Mesendoderm (in vitro differentiated cells): ENCODE data around the gene PEAR1.
A peak's percentile ranks its signal among the peaks of the same experiment; 100 is the strongest.

Experiments
- DNase-seq: peaks from one replicate; pipeline ENCODE4 v3.0.0; 2013
- H2AK5ac ChIP-seq: 2 replicates; pipeline ENCODE4 v1.6.1; 2013; ENCODE audit warnings: low read length, inconsistent platforms
- H2BK120ac ChIP-seq: 2 replicates; pipeline ENCODE4 v1.6.1; 2013; ENCODE audit warnings: low read depth, mild to moderate bottlenecking, low read length, moderate library complexity, mixed read lengths
- H2BK15ac ChIP-seq: replicated peaks from 2 replicates; pipeline ENCODE4 v1.6.1; 2013; ENCODE audit warnings: low read depth, mild to moderate bottlenecking, moderate library complexity
- H2BK5ac ChIP-seq: 2 replicates; pipeline ENCODE4 v1.6.1; 2013; ENCODE audit warnings: low read length, inconsistent platforms
- H3K18ac ChIP-seq: 2 replicates; pipeline ENCODE4 v1.6.1; 2013; ENCODE audit warnings: mild to moderate bottlenecking, low read length, mixed read lengths
- H3K23ac ChIP-seq: one replicate; pipeline ENCODE4 v1.6.1; 2013; ENCODE audit warnings: low read length
- H3K27ac ChIP-seq: 2 replicates; pipeline ENCODE4 v1.5.1; 2013; ENCODE audit warnings: low read depth, mild to moderate bottlenecking, inconsistent platforms, low read length, moderate library complexity
- H3K27me3 ChIP-seq: 2 replicates; pipeline ENCODE4 v1.6.1; 2013; ENCODE audit warnings: low read length, control low read depth, mild to moderate bottlenecking, inconsistent platforms; ENCODE audit not compliant: insufficient read depth, poor library complexity
- H3K36me3 ChIP-seq: 2 replicates; pipeline ENCODE4 v1.6.1; 2013; ENCODE audit warnings: low read length, inconsistent platforms; ENCODE audit not compliant: control insufficient read depth, insufficient read depth
- H3K4ac ChIP-seq: one replicate; pipeline ENCODE4 v1.6.1; 2013; ENCODE audit warnings: low read depth, mild to moderate bottlenecking, low read length, moderate library complexity
- H3K4me1 ChIP-seq: 2 replicates; pipeline ENCODE4 v1.6.1; 2013; ENCODE audit warnings: low read depth, low read length, inconsistent platforms; ENCODE audit not compliant: control insufficient read depth
- H3K4me2 ChIP-seq: 2 replicates; pipeline ENCODE4 v1.6.1; 2013; ENCODE audit warnings: low read length
- H3K4me3 ChIP-seq: 2 replicates; pipeline ENCODE4 v1.5.1; 2013; ENCODE audit warnings: mild to moderate bottlenecking, low read length
- H3K56ac ChIP-seq: one replicate; pipeline ENCODE4 v1.6.1; 2013; ENCODE audit warnings: low read length
- H3K79me1 ChIP-seq: 2 replicates; pipeline ENCODE4 v1.6.1; 2013; ENCODE audit warnings: low read length, inconsistent platforms
- H3K79me2 ChIP-seq: 2 replicates; pipeline ENCODE4 v1.6.1; 2013; ENCODE audit warnings: mild to moderate bottlenecking, low read length; ENCODE audit not compliant: control insufficient read depth, insufficient read depth
- H3K9ac ChIP-seq: 2 replicates; pipeline ENCODE4 v1.6.1; 2013; ENCODE audit warnings: low read length, inconsistent platforms
- H4K5ac ChIP-seq: one replicate; pipeline ENCODE4 v1.6.1; 2013; ENCODE audit warnings: low read length
- H4K8ac ChIP-seq: one replicate; pipeline ENCODE4 v1.6.1; 2013; ENCODE audit warnings: low read depth, mild to moderate bottlenecking, control low read depth, low read length, moderate library complexity
- WGBS: extraction: QIAGEN DNeasy Blood & Tissue Kit; methylation state at CpG from one replicate; pipeline ENCODE4 v1.1.7; 2013; ENCODE audit warnings: low lambda C conversion rate, missing lambda C conversion rate; ENCODE audit not compliant: insufficient coverage; ENCODE audit errors: extremely low coverage; 5-methylcytosine and 5-hydroxymethylcytosine counted together

Gene PEAR1

GRCh38 chr1:156886583-156887281, 6.8 kb upstream of the PEAR1 start:
- DNase-seq: no peak
- H2BK120ac ChIP-seq: no peak overlapping the region
- H3K4me1 ChIP-seq: peaks cover 2% of the 10 kb centered on the region
- H2AK5ac ChIP-seq: no peak overlapping the region
- no peak overlapping the region for H3K4me3 ChIP-seq
- H4K8ac ChIP-seq: no peak overlapping the region
- no peak overlapping the region for H3K18ac ChIP-seq
- H3K36me3 ChIP-seq: no peaks in the 10 kb centered on the region
- no peak overlapping the region for H3K4me2 ChIP-seq
- H3K23ac ChIP-seq: no peak overlapping the region
- H2BK15ac ChIP-seq: no peak overlapping the region
- no CpG with 5 or more reads among the region's 6 CpGs for WGBS
- H4K5ac ChIP-seq: no peak overlapping the region
- H3K79me2 ChIP-seq: no peaks in the 10 kb centered on the region
- H3K4ac ChIP-seq: no peak overlapping the region
- H3K9ac ChIP-seq: no peak overlapping the region
- no peak overlapping the region for H3K27ac ChIP-seq
- no peak overlapping the region for H2BK5ac ChIP-seq
- peak overlapping the region; percentile 19 for H3K56ac ChIP-seq
- H3K27me3 ChIP-seq: no peaks in the 10 kb centered on the region
- H3K79me1 ChIP-seq: no peaks in the 10 kb centered on the region

GRCh38 chr1:156887317-156887716, 6.2 kb upstream of the PEAR1 start:
- Histone ChIP-seq H3K4me2 (peak overlapping the region; percentile 34), H3K23ac (no peak overlapping the region), H3K9ac (peak overlapping the region; percentile 35), H3K79me2 (no peaks in the 10 kb centered on the region), H3K4me1 (peaks cover 2% of the 10 kb centered on the region), H2BK15ac (no peak overlapping the region), H2AK5ac (no peak overlapping the region), H3K4me3 (no peak overlapping the region), H3K27ac (no peak overlapping the region), H2BK5ac (no peak overlapping the region), H3K56ac (peak overlapping the region; percentile 51), H3K36me3 (no peaks in the 10 kb centered on the region), H4K8ac (no peak overlapping the region), H2BK120ac (no peak overlapping the region), H3K27me3 (no peaks in the 10 kb centered on the region), H3K4ac (no peak overlapping the region), H3K79me1 (no peaks in the 10 kb centered on the region), H4K5ac (no peak overlapping the region), H3K18ac (no peak overlapping the region)
- no CpG with 5 or more reads among the region's 3 CpGs for WGBS
- DNase-seq: no peak

GRCh38 chr1:156887734-156888133, 5.8 kb upstream of the PEAR1 start:
- Histone ChIP-seq H3K9ac (no peak overlapping the region), H2BK15ac (no peak overlapping the region), H3K4me1 (peaks cover 2% of the 10 kb centered on the region), H3K56ac (peak overlapping the region; percentile 51), H3K4me2 (no peak overlapping the region), H2AK5ac (no peak overlapping the region), H3K27ac (no peak overlapping the region), H3K79me2 (no peaks in the 10 kb centered on the region), H4K8ac (no peak overlapping the region), H2BK5ac (no peak overlapping the region), H4K5ac (no peak overlapping the region), H3K79me1 (no peaks in the 10 kb centered on the region), H3K36me3 (no peaks in the 10 kb centered on the region), H3K27me3 (no peaks in the 10 kb centered on the region), H3K4ac (no peak overlapping the region), H3K18ac (no peak overlapping the region), H2BK120ac (no peak overlapping the region), H3K4me3 (no peak overlapping the region), H3K23ac (no peak overlapping the region)
- DNase-seq: no peak
- no CpG with 5 or more reads among the region's 6 CpGs for WGBS

GRCh38 chr1:156889802-156890580, 3.5 kb upstream of the PEAR1 start:
- H3K4me2 ChIP-seq: no peak overlapping the region

GRCh38 chr1:156892190-156893047, 1.1 kb upstream of the PEAR1 start:
- WGBS: no CpG with 5 or more reads among the region's 48 CpGs
- Histone ChIP-seq H3K4ac (no peak overlapping the region), H3K18ac (no peak overlapping the region), H3K4me2 (peak overlapping the region; percentile 66), H2AK5ac (no peak overlapping the region), H2BK15ac (no peak overlapping the region), H3K23ac (no peak overlapping the region), H4K5ac (no peak overlapping the region), H3K27me3 (no peaks in the 10 kb centered on the region), H3K4me1 (no peaks in the 10 kb centered on the region), H2BK120ac (no peak overlapping the region), H2BK5ac (no peak overlapping the region), H3K56ac (peak overlapping the region; percentile 78), H3K36me3 (no peaks in the 10 kb centered on the region), H3K9ac (peak overlapping the region; percentile 59), H3K4me3 (no peak overlapping the region), H4K8ac (no peak overlapping the region), H3K79me2 (no peaks in the 10 kb centered on the region), H3K27ac (no peak overlapping the region), H3K79me1 (no peaks in the 10 kb centered on the region)
- DNase-seq: peak; percentile 93

More at GRCh38 chr1:156889802-156890580, 3.5 kb upstream of the PEAR1 start:
- Histone ChIP-seq H3K18ac (no peak overlapping the region), H4K5ac (no peak overlapping the region), H3K4me3 (no peak overlapping the region), H2BK120ac (no peak overlapping the region), H2BK15ac (no peak overlapping the region), H4K8ac (no peak overlapping the region), H2BK5ac (no peak overlapping the region), H3K79me2 (no peaks in the 10 kb centered on the region), H3K36me3 (no peaks in the 10 kb centered on the region), H3K4me1 (peaks cover 2% of the 10 kb centered on the region), H3K27me3 (no peaks in the 10 kb centered on the region), H3K9ac (no peak overlapping the region), H3K56ac (no peak overlapping the region), H3K4ac (no peak overlapping the region), H3K23ac (no peak overlapping the region), H2AK5ac (no peak overlapping the region), H3K27ac (no peak overlapping the region), H3K79me1 (no peaks in the 10 kb centered on the region)
- peak; percentile 88 for DNase-seq
- 100% methylated on average over 1 of the region's 8 CpGs for WGBS
